CD4-positive, alpha-beta T cell treated with Interleukin-15 for 1 hour (primary cell): Measurements from ENCODE around the gene LRRC41.
"Not testable (repeated sequence)": the region's sequence is repeated elsewhere in the genome, so short reads cannot be mapped to it uniquely, and the experiment has no call there.

Source experiments
- DNase-seq: peaks from one replicate; pipeline ENCODE4 v3.0.0-alpha.2; 2020

LRRC41 gene

GRCh38 chr1:46325285-46326076, 22.1 kb upstream of the LRRC41 start:
- not testable (repeated sequence) for DNase-seq

GRCh38 chr1:46322191-46322590, 18.8 kb upstream of the LRRC41 start:
- not testable (repeated sequence) for DNase-seq

- DNase-seq = not testable (repeated sequence)
Observed at GRCh38 chr1:46319960-46320914, 16.8 kb upstream of the LRRC41 start.

GRCh38 chr1:46319301-46319700, 15.9 kb upstream of the LRRC41 start:
- DNase-seq = not testable (repeated sequence)

GRCh38 chr1:46317323-46317722, 13.9 kb upstream of the LRRC41 start:
- DNase-seq = no peak

- DNase-seq = no peak
Observed at GRCh38 chr1:46315669-46316403, 12.4 kb upstream of the LRRC41 start.

- no peak for DNase-seq
Observed at GRCh38 chr1:46310321-46310720, 6.9 kb upstream of the LRRC41 start.

- DNase-seq = no peak
Observed at GRCh38 chr1:46309401-46310159, 6.2 kb upstream of the LRRC41 start.

- DNase-seq = no peak
Observed at GRCh38 chr1:46306159-46306530, 2.7 kb upstream of the LRRC41 start.

GRCh38 chr1:46303872-46304326, 483 bp upstream of the LRRC41 start:
- no peak for DNase-seq

- no peak for DNase-seq
Observed at GRCh38 chr1:46302641-46303037, 777 bp downstream of the LRRC41 start.

- peak; percentile 53 for DNase-seq
Observed at GRCh38 chr1:46301808-46302640, 1.4 kb downstream of the LRRC41 start.

- no peak for DNase-seq
Observed at GRCh38 chr1:46301406-46301807, 2.0 kb downstream of the LRRC41 start.

- DNase-seq = no peak
Observed at GRCh38 chr1:46300673-46301405, 2.6 kb downstream of the LRRC41 start.

- no peak for DNase-seq
Observed at GRCh38 chr1:46298387-46298786, 5.0 kb downstream of the LRRC41 start.

GRCh38 chr1:46295306-46295705, 8.1 kb downstream of the LRRC41 start:
- DNase-seq = no peak

- no peak for DNase-seq
Observed at GRCh38 chr1:46289976-46290375, 13.4 kb downstream of the LRRC41 start.

- no peak for DNase-seq
Observed at GRCh38 chr1:46289134-46289494, 14.3 kb downstream of the LRRC41 start.

GRCh38 chr1:46288485-46289133, 14.8 kb downstream of the LRRC41 start:
- no peak for DNase-seq
